Body of pancreas (tissue), 4 donors: Measurements from ENCODE around the gene USP17L15.
"Not testable (repeated sequence)": the region's sequence is repeated elsewhere in the genome, so short reads cannot be mapped to it uniquely, and the experiment has no call there.

ENCODE experiments used
- CTCF ChIP-seq, 7 experiments: fragments of 450-650 bp in 4 of 7; fragments of 200-600 bp in 3 of 7; sonication (generic) in 3 of 7; IDR thresholded peaks; one replicate each; pipeline ENCODE4 v1.5.1; 2016 to 2019; ENCODE audit warnings: antibody characterized with exemption in 7 of 7
- POLR2A ChIP-seq, 3 donors: fragments of 450-650 bp; IDR thresholded peaks; one replicate each; pipeline ENCODE4 v1.6.1; 2016; ENCODE audit warnings: antibody characterized with exemption in 3 of 3, mild to moderate bottlenecking in 2 of 3

GRCh38 chr4:9230249-9230648 is 3.9 kb upstream of the USP17L15 start:
- TF ChIP-seq CTCF, POLR2A (IDR thresholded peaks at IDR 0.05): not testable (repeated sequence)
